A549 (cell line): Measurements from ENCODE around the gene ZNF804A. TPM values are rescaled to one million over a fixed set of nuclear protein-coding genes. Genes with fewer than 3 reads are reported as not detected.

ENCODE experiments used
- ATAC-seq, 2 experiments: fragments of 200-7000 bp in 1 of 2; fragments of >200 bp in 1 of 2; cut with Nextera tagmentation in 1 of 2; cut with Tn5 transposase in 1 of 2; 3 replicates each; pipeline versions ENCODE4 v1.8.0 to v1.9.1; 2018 to 2020; ENCODE audit warnings: mild to moderate bottlenecking in 1 of 2, moderate library complexity in 1 of 2
- CTCF ChIA-PET: fragments of 300-600 bp; sonication (Branson Sonifier 250); formaldehyde crosslinking; extraction: SDS; loops from one replicate; lab custom pipeline; 2021; ENCODE audit warnings: antibody characterized with exemption, inconsistent platforms; lab: Yijun Ruan, JAX
- POLR2A ChIA-PET: fragments of 350-600 bp; formaldehyde crosslinking; extraction: SDS; loops from one replicate; lab custom pipeline; 2021; ENCODE audit warnings: antibody characterized with exemption, inconsistent platforms; lab: Yijun Ruan, JAX
- DNase-seq, 2 experiments: peaks; one replicate each; pipeline versions ENCODE4 v3.0.0 to v3.0.0-alpha.2; 2011 to 2016; ENCODE audit warnings: low read depth in 1 of 2, low spot score in 1 of 2
- FAIRE-seq: peaks from 2 replicates; lab custom pipeline; 2011; peaks lifted over from hg19 to GRCh38; lab: Jason Lieb, UNC
- H3K27ac ChIP-seq, 2 experiments: fragments of >200 bp; sonication (Bioruptor Twin); formaldehyde crosslinking; 3 replicates each; pipeline ENCODE4 v1.5.1; 2016 to 2017
- H3K4me1 ChIP-seq: fragments of >200 bp; sonication (Bioruptor Twin); formaldehyde crosslinking; 3 replicates; pipeline ENCODE4 v1.6.1; 2016
- H3K4me2 ChIP-seq: fragments of >200 bp; sonication (Bioruptor Twin); formaldehyde crosslinking; 3 replicates; pipeline ENCODE4 v1.6.1; 2016
- H3K4me3 ChIP-seq: fragments of >200 bp; sonication (Bioruptor Twin); formaldehyde crosslinking; 3 replicates; pipeline ENCODE4 v1.5.1; 2016
- H3K9me3 ChIP-seq: fragments of >200 bp; sonication (Bioruptor Twin); formaldehyde crosslinking; 3 replicates; pipeline ENCODE4 v1.6.1; 2016
- ATOH8 ChIP-seq: fragments of 250-450 bp; sonication (Bioruptor Pico); IDR thresholded peaks from 2 replicates; pipeline ENCODE4 v1.5.0; 2020; ENCODE audit warnings: low read depth, mild to moderate bottlenecking, moderate library complexity
- FOSB ChIP-seq: fragments of 250-450 bp; sonication (Bioruptor Pico); IDR thresholded peaks from 2 replicates; pipeline ENCODE4 v1.5.0; 2020; ENCODE audit warnings: mild to moderate bottlenecking, moderate library complexity
- GATA3 ChIP-seq: IDR thresholded peaks from 2 replicates; pipeline ENCODE4 v1.6.1; 2012; ENCODE audit warnings: borderline replicate concordance
- HES2 ChIP-seq: fragments of >200 bp; sonication (Bioruptor Twin); formaldehyde crosslinking; IDR thresholded peaks from 2 replicates; pipeline ENCODE4 v1.6.1; 2016
- HMGXB4 ChIP-seq: fragments of 250-450 bp; sonication (Bioruptor Pico); IDR thresholded peaks from 2 replicates; pipeline ENCODE4 v1.5.0; 2021; ENCODE audit warnings: mild to moderate bottlenecking, moderate library complexity, borderline replicate concordance
- HOXA7 ChIP-seq: fragments of 250-450 bp; sonication (Bioruptor Pico); IDR thresholded peaks from 2 replicates; pipeline ENCODE4 v1.5.0; 2020; ENCODE audit warnings: mild to moderate bottlenecking, moderate library complexity
- HOXB13 ChIP-seq: fragments of 250-450 bp; sonication (Bioruptor Pico); IDR thresholded peaks from 2 replicates; pipeline ENCODE4 v1.5.0; 2020; ENCODE audit warnings: low read depth, mild to moderate bottlenecking, moderate library complexity
- KDM1A ChIP-seq: fragments of 200-600 bp; sonication (generic); IDR thresholded peaks from 2 replicates; pipeline ENCODE4 v1.6.1; 2016; ENCODE audit warnings: low read depth, mild to moderate bottlenecking
- MAFK ChIP-seq: fragments of 450-650 bp; IDR thresholded peaks from 2 replicates; pipeline ENCODE4 v1.6.1; 2014; ENCODE audit not compliant: partially characterized antibody
- MYC ChIP-seq: IDR thresholded peaks from 2 replicates; pipeline ENCODE4 v1.6.1; 2012; ENCODE audit warnings: mild to moderate bottlenecking, inconsistent platforms, low read length, improper control_type of control experiment, borderline replicate concordance
- NFE2L2 ChIP-seq: fragments of 150-350 bp; conservative IDR thresholded peaks from 2 replicates; pipeline ENCODE4 v1.6.1; 2014; ENCODE audit warnings: low read length
- POLR2A ChIP-seq: IDR thresholded peaks from 2 replicates; pipeline ENCODE4 v1.6.1; 2012; ENCODE audit warnings: mild to moderate bottlenecking, low read length
- REST ChIP-seq: fragments of 200-600 bp; sonication (generic); IDR thresholded peaks from 2 replicates; pipeline ENCODE4 v1.6.1; 2016; ENCODE audit warnings: antibody characterized with exemption, mild to moderate bottlenecking, moderate library complexity
- RNF2 ChIP-seq: fragments of 200-600 bp; sonication (generic); IDR thresholded peaks from 2 replicates; pipeline ENCODE4 v1.6.1; 2016; ENCODE audit warnings: low read depth, mild to moderate bottlenecking, antibody characterized with exemption, moderate library complexity, borderline replicate concordance
- SREBF2 ChIP-seq: fragments of 450-650 bp; IDR thresholded peaks from 2 replicates; pipeline ENCODE4 v1.6.1; 2014; ENCODE audit warnings: mild to moderate bottlenecking, moderate library complexity
- ZFP36 ChIP-seq: fragments of 450-650 bp; IDR thresholded peaks from 2 replicates; pipeline ENCODE4 v1.6.1; 2014; ENCODE audit warnings: borderline replicate concordance; ENCODE audit not compliant: partially characterized antibody
- WGBS: methylation state at CpG from one replicate; pipeline ENCODE4 v1.1.6; 2017; ENCODE audit errors: missing lambda C conversion rate; 5-methylcytosine and 5-hydroxymethylcytosine counted together
- polyA plus RNA-seq, 4 experiments: library from polyadenylated mRNA; depleted of rRNA in 3 of 4; stranded (reverse); fragments of >200 nt; fragmentation: RNase III in 1 of 4; extraction: RNeasy Plus Mini Kit Qiagen cat#74134 plus additional on column Dnase treatment in 1 of 4; gene quantifications; 2 replicates in 3 of 4; 3 replicates in 1 of 4; pipeline ENCODE4 v1.2.3, GENCODE V29; 2011 to 2017

The ZNF804A gene
- polyA plus RNA-seq, 2 of the 4 experiments (the other 2 are of a cell fraction): not detected

- H3K4me2 ChIP-seq: no peak overlapping the region
- no peak for TF ChIP-seq MYC
- no peak for TF ChIP-seq ATOH8
- TF ChIP-seq GATA3: no peak
- TF ChIP-seq SREBF2: no peak
- no peak for TF ChIP-seq FOSB (CRISPR knock-in tag)
- TF ChIP-seq REST: no peak
- TF ChIP-seq ZFP36: no peak
- TF ChIP-seq HMGXB4 (CRISPR knock-in tag): no peak
- TF ChIP-seq HOXB13 (CRISPR knock-in tag): no peak
- no peak for TF ChIP-seq MAFK
- TF ChIP-seq NFE2L2: no peak
- TF ChIP-seq HOXA7: no peak
- no peak for TF ChIP-seq HES2
- no peak for TF ChIP-seq POLR2A
- no peak for TF ChIP-seq RNF2
- 27% methylated on average over 1 of the region's 1 CpG for WGBS
- no peak for DNase-seq
- POLR2A ChIA-PET: no interaction called here
- ATAC-seq: no peak
- no peak for FAIRE-seq
- CTCF ChIA-PET: no interaction called here
- H3K9me3 ChIP-seq: no peaks in the 10 kb centered on the region
- H3K4me3 ChIP-seq: no peak overlapping the region
- H3K4me1 ChIP-seq: no peaks in the 10 kb centered on the region
- H3K27ac ChIP-seq: no peak overlapping the region
Observed at GRCh38 chr2:184581391-184581790, 16.9 kb upstream of the ZNF804A start.

- TF ChIP-seq NFE2L2 (peak; percentile 89), MYC (no peak), MAFK (peak; percentile 97)
- DNase-seq: no peak
- no peaks in the 10 kb centered on the region for H3K9me3 ChIP-seq
- no peaks in the 10 kb centered on the region for H3K4me1 ChIP-seq
- CTCF ChIA-PET: no interaction called here
- no peak for ATAC-seq
- H3K27ac ChIP-seq: no peak overlapping the region
- H3K4me2 ChIP-seq: no peak overlapping the region
- POLR2A ChIA-PET: no interaction called here
- H3K4me3 ChIP-seq: no peak overlapping the region
- no peak for FAIRE-seq
Observed at GRCh38 chr2:184589261-184589660, 9.1 kb upstream of the ZNF804A start.

- DNase-seq: no peak
- H3K27ac ChIP-seq: no peak overlapping the region
Observed at GRCh38 chr2:184596819-184597411, 1.4 kb upstream of the ZNF804A start.

More at GRCh38 chr2:184596819-184597411, 1.4 kb upstream of the ZNF804A start:
- no peak for FAIRE-seq
- TF ChIP-seq RNF2: peak; percentile 26; the same call in 1 of the 2 replicates
- no peak for TF ChIP-seq KDM1A
- peak overlapping the region; percentile 60; the same call in 2 of the 3 replicates for H3K4me3 ChIP-seq
- WGBS: 22% methylated on average over 5 of the region's 5 CpGs
- H3K4me1 ChIP-seq: peaks cover 14% of the 10 kb centered on the region; the same call in 2 of the 3 replicates
- ChIA-PET POLR2A (no interaction called here), CTCF (no interaction called here)
- H3K9me3 ChIP-seq: no peaks in the 10 kb centered on the region
- H3K4me2 ChIP-seq: peak overlapping the region; percentile 97
- ATAC-seq: peak in 1 of 2 experiments; percentile 31; a peak in 2 of 6 replicates
